DOHH2 (cell line): Measurements from ENCODE around the gene SYT13.

Experiments
- H3F3A ChIP-seq: fragments of 200-600 bp; sonication (generic), shearing (Covaris generic); 2 replicates; pipeline ENCODE4 v1.6.0; 2016; ENCODE audit warnings: antibody characterized with exemption, mild to moderate bottlenecking; ENCODE audit not compliant: control insufficient read depth, insufficient read depth
- H3K27ac ChIP-seq: fragments of 200-600 bp; sonication (generic); 2 replicates; pipeline ENCODE4 v1.5.1; 2014; ENCODE audit warnings: low read depth, mild to moderate bottlenecking, low read length, moderate library complexity
- H3K27me3 ChIP-seq: fragments of 200-600 bp; sonication (generic); 2 replicates; pipeline ENCODE4 v1.6.1; 2014; ENCODE audit warnings: mild to moderate bottlenecking, low read length, mixed read lengths; ENCODE audit not compliant: control insufficient read depth
- H3K36me3 ChIP-seq: fragments of 200-600 bp; sonication (generic); 2 replicates; pipeline ENCODE4 v1.6.1; 2014; ENCODE audit warnings: mild to moderate bottlenecking, low read length, moderate library complexity, mixed read lengths; ENCODE audit not compliant: control insufficient read depth
- H3K4me1 ChIP-seq: fragments of 200-600 bp; sonication (generic); 2 replicates; pipeline ENCODE4 v1.6.1; 2014; ENCODE audit warnings: mild to moderate bottlenecking, low read length, mixed read lengths; ENCODE audit not compliant: control insufficient read depth
- H3K4me2 ChIP-seq: fragments of 200-600 bp; sonication (generic); 2 replicates; pipeline ENCODE4 v1.6.0; 2014; ENCODE audit warnings: mild to moderate bottlenecking, low read length, moderate library complexity
- H3K4me3 ChIP-seq: fragments of 200-600 bp; sonication (generic); 2 replicates; pipeline ENCODE4 v1.5.1; 2014; ENCODE audit warnings: mild to moderate bottlenecking, low read length, mixed read lengths
- H3K79me2 ChIP-seq: fragments of 200-600 bp; sonication (generic); 2 replicates; pipeline ENCODE4 v1.6.1; 2014; ENCODE audit warnings: mild to moderate bottlenecking, low read length, mixed read lengths; ENCODE audit not compliant: control insufficient read depth
- H3K9me2 ChIP-seq: fragments of 200-600 bp; sonication (generic); replicated peaks from 2 replicates; pipeline ENCODE4 v1.6.1; 2014; ENCODE audit warnings: mild to moderate bottlenecking, low read length, mixed read lengths; ENCODE audit not compliant: control insufficient read depth
- H3K9me3 ChIP-seq: fragments of 200-600 bp; sonication (generic); 2 replicates; pipeline ENCODE4 v1.6.1; 2014; ENCODE audit warnings: antibody characterized with exemption, low read length, mixed read lengths; ENCODE audit not compliant: control insufficient read depth, insufficient read depth
- H4K20me1 ChIP-seq: fragments of 200-600 bp; sonication (generic); 2 replicates; pipeline ENCODE4 v1.6.0; 2014; ENCODE audit warnings: low read depth, mild to moderate bottlenecking, antibody characterized with exemption, low read length, moderate library complexity; ENCODE audit not compliant: control insufficient read depth, insufficient read depth
- EZH2phosphoT487 ChIP-seq: fragments of 200-600 bp; sonication (generic); IDR thresholded peaks from 2 replicates; pipeline ENCODE4 v1.6.1; 2017; ENCODE audit warnings: borderline replicate concordance, mild to moderate bottlenecking, antibody characterized with exemption, low read length, moderate library complexity, mixed read lengths
- TF ChIP-seq, protein P1 (sequence below): fragments of 200-600 bp; sonication (generic); IDR thresholded peaks from one replicate; pipeline ENCODE4 v1.5.1; 2014; ENCODE audit warnings: antibody characterized with exemption, mild to moderate bottlenecking, low read depth, low read length; ENCODE audit not compliant: poor library complexity, severe bottlenecking

Gene SYT13

DNA sequence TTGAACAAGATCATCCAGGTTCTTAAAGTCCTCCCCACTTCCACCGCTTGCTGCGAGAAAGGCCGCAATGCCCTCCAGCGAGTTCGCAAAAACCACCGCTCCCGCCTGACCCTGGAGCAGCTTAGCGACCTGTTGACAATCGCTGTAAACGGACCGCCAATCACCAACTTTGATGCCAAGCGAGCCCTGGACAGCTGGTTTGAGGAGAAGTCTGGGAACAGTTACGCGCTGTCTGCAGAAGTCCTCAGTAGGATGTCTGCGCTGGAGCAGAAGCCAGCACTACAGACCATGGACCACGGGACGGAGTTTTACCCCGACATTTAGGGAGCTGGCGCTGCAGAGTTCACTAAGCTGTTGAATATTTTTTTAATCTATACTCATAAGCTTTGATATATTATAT, 58.3 kb downstream of the SYT13 start:
- Histone ChIP-seq H3K27ac (no peak overlapping the region), H3K4me1 (no peaks in the 10 kb centered on the region), H3K79me2 (no peaks in the 10 kb centered on the region), H3K9me2 (no peaks in the 10 kb centered on the region), H3F3A (no peaks in the 10 kb centered on the region), H3K36me3 (no peaks in the 10 kb centered on the region), H4K20me1 (no peaks in the 10 kb centered on the region), H3K4me2 (no peak overlapping the region), H3K27me3 (no peaks in the 10 kb centered on the region), H3K9me3 (no peaks in the 10 kb centered on the region), H3K4me3 (no peak overlapping the region)
- no peak for TF ChIP-seq EZH2phosphoT487
- TF ChIP-seq, protein P1, sequence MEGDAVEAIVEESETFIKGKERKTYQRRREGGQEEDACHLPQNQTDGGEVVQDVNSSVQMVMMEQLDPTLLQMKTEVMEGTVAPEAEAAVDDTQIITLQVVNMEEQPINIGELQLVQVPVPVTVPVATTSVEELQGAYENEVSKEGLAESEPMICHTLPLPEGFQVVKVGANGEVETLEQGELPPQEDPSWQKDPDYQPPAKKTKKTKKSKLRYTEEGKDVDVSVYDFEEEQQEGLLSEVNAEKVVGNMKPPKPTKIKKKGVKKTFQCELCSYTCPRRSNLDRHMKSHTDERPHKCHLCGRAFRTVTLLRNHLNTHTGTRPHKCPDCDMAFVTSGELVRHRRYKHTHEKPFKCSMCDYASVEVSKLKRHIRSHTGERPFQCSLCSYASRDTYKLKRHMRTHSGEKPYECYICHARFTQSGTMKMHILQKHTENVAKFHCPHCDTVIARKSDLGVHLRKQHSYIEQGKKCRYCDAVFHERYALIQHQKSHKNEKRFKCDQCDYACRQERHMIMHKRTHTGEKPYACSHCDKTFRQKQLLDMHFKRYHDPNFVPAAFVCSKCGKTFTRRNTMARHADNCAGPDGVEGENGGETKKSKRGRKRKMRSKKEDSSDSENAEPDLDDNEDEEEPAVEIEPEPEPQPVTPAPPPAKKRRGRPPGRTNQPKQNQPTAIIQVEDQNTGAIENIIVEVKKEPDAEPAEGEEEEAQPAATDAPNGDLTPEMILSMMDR: no peak

DNA sequence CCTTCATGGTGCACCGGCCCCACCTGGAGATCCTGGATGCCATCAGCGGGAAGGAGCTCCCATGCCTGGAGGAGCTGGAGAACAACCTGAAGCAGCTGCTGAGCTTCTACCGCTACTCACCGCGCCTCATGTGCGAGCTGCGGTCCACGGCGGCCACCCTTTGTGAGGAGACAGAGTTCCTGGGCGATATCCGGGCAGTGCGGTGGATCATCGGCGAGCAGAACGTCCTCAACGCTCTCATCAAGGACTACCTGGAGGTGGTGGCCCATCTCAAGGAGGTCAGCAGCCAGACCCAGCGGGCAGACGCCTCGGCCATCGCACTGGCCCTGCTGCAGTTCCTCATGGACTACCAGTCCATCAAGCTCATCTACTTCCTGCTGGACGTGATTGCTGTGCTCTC, 59.2 kb downstream of the SYT13 start:
- H3K36me3 ChIP-seq: no peaks in the 10 kb centered on the region
- H3K4me2 ChIP-seq: no peak overlapping the region
- H3K79me2 ChIP-seq: no peaks in the 10 kb centered on the region
- no peaks in the 10 kb centered on the region for H3K9me3 ChIP-seq
- no peaks in the 10 kb centered on the region for H3K9me2 ChIP-seq
- H3F3A ChIP-seq: no peaks in the 10 kb centered on the region
- H3K4me1 ChIP-seq: no peaks in the 10 kb centered on the region
- no peak overlapping the region for H3K4me3 ChIP-seq
- no peaks in the 10 kb centered on the region for H3K27me3 ChIP-seq
- TF ChIP-seq, protein P1: no peak
- TF ChIP-seq EZH2phosphoT487: no peak
- no peak overlapping the region for H3K27ac ChIP-seq
- H4K20me1 ChIP-seq: no peaks in the 10 kb centered on the region

DNA sequence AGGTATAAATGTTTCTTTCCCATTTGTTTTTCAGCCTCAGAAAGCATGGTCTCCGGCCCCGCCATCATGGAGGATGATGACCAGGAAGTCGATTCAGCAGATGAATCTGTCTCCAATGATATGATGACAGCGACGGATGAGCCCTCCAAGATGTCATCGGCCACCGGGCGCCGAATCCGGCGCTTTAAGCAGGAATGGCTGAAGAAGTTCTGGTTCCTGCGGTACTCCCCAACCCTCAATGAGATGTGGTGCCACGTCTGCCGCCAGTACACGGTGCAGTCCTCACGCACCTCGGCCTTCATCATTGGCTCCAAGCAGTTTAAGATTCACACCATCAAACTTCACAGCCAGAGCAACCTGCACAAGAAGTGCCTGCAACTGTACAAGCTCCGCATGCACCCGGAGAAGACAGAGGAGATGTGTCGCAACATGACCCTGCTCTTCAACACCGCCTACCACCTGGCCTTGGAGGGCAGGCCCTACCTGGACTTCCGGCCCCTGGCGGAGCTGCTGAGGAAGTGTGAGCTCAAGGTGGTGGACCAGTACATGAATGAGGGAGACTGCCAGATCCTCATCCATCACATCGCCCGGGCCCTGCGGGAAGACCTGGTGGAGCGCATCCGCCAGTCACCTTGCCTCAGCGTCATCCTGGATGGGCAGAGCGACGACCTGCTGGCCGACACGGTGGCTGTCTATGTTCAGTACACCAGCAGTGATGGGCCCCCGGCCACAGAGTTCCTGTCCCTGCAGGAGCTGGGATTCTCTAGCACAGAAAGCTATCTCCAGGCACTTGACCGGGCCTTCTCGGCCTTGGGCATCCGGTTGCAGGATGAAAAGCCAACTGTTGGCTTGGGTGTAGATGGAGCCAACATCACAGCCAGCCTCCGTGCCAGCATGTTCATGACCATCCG, 59.9 kb downstream of the SYT13 start:
- no peak overlapping the region for H3K4me3 ChIP-seq
- H3K36me3 ChIP-seq: no peaks in the 10 kb centered on the region
- no peaks in the 10 kb centered on the region for H3K9me2 ChIP-seq
- no peak overlapping the region for H3K27ac ChIP-seq
- no peaks in the 10 kb centered on the region for H3K27me3 ChIP-seq
- H3F3A ChIP-seq: no peaks in the 10 kb centered on the region
- no peak for TF ChIP-seq EZH2phosphoT487
- TF ChIP-seq, protein P1: no peak
- no peaks in the 10 kb centered on the region for H4K20me1 ChIP-seq
- H3K79me2 ChIP-seq: no peaks in the 10 kb centered on the region
- no peak overlapping the region for H3K4me2 ChIP-seq
- no peaks in the 10 kb centered on the region for H3K4me1 ChIP-seq
- no peaks in the 10 kb centered on the region for H3K9me3 ChIP-seq
